HG02571 (cell line): ENCODE results near the gene PTPRM.

Experiments
- ATAC-seq: cut with Tn5 transposase; IDR thresholded peaks from one replicate; pipeline ENCODE4 v1.9.1; 2021; ENCODE audit warnings: mild to moderate bottlenecking, moderate library complexity; ENCODE audit not compliant: unreplicated experiment

The PTPRM gene

DNA sequence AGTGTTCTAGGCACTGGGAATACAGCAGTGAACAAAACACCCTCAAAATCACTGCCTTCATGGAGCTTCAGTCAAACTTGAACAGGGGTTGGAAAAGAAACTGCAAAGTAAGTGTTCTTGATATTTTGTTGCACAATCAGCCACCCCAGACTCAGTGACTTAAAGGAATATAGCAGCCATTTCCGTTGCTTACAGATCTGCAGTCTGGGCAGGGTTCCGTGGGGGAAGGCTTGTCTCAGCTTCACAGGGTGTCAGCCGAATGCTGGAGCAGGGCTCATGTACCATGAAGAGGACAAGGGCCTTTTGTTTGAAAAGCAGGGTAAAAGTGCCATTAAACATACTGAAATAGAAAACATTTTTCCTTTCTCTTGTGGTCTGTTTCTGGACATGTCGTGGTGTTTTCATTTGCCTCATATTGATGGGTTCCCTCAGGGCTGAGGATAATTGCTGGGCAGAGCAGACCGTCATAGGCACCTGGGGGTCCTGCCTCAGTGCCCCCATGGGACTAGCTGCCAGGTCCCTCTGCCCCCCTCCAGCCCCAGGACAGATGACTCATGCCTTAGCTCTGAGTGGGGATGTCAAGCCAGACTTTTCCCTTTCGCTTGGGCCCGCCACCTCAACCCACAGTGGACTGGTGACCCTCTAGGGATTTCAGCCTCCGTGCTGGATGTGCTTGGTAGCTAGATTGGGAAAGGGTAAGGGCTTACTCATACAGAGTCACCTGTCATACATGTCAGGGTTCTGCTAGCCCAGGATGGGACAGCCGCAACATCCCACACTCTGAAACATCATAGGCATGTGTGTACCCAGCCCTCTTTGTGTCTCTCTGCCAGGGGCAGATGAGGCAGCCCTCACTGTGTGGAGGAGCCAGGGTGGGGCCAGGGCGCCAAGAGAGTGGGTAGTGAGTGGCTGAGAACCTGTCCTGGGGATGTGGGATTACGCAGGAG is 96.5 kb downstream of the PTPRM start:
- no peak for ATAC-seq

- ATAC-seq, result no peak
Measured at GRCh38 chr18:7666195-7666776, 99.2 kb downstream of the PTPRM start.

DNA sequence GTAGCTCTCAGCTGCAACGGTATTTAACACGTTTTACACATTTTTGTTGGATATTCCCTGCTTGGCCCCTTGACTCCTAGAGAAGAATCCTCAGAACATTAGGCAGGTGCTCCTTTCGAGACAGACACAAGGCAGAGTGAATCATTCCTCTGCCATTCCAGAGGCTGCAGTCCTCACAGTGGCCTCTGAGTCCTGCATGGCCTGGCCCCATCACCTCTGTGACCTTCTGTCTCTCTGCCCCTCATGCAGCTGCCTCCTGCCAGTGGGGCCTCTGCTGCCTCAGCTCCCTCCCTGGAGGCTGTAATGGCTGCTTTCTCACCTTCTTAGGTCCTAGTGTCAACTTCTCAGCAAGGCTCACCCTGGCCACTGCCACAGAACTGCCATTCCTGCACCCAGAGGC is 101.3 kb downstream of the PTPRM start:
- ATAC-seq, result no peak

DNA sequence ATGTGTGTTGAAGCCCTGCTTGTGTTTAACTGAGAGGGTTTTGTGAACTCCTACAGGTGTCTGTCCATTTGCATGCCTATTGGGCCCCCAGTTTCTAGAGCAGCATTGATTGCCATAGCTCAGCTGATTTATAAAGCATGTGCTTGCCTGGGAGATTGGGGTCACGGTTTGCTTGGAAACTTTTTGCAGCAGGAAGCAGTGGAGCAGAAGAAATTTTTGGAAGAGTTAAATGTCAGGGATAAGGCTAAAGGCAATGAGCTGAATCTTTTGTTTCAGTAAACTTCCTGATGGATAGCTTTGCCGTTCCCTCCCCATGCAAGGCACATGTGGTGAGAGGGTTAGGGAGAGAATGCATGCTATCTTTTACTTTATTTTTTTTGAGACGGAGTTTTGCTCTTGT is 102.2 kb downstream of the PTPRM start:
- ATAC-seq, result no peak

- no peak for ATAC-seq
Measured at GRCh38 chr18:7671105-7671504, 104.0 kb downstream of the PTPRM start.

DNA sequence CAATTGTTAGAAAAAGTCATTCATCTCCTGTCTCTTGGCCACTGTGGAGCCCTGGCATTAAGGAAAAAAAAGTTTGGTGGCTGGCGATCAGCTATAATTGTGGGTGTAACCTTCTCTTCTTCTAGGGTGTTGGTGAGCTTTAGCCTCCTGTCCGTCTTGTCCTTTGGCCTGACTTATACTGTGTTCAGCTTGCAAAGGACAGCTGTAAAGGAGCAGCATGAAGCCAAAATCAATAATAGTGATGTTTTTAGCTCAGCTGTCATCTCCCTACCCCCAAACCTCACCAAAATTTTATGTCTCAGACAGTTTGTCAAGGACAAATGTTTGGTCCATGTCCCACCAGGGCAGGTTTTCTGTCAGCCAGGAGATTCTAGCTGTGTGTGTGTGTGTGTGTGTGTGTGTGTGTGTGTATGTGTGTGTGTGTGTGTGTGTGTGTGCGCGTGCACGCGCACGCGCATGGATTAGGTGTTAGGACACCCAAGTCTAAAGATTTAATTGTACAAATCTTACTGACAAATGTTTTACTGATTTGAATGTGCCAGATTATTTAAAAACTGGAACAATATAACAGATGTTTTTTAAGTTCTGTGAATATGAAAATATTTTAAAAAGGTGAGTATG is 109.2 kb downstream of the PTPRM start:
- no peak for ATAC-seq

DNA sequence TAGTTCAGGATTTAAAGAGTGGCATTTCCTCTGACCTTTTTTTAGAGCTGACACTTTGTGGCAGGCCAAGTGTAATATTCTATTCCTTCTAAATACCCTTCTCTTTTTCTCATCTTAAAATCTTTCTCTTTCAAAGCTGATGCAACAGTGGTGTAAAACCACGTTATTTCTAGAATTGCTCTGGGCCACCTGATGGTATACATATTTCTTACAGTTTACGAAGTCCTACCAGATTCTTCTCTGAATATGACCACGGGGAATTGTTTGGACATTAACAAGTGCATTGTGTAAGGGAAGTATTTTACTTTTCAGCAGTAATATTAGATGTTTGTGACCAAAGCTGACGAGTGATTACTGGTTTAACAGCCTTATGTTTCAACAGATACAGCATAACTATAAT is 109.9 kb downstream of the PTPRM start:
- no peak for ATAC-seq

DNA sequence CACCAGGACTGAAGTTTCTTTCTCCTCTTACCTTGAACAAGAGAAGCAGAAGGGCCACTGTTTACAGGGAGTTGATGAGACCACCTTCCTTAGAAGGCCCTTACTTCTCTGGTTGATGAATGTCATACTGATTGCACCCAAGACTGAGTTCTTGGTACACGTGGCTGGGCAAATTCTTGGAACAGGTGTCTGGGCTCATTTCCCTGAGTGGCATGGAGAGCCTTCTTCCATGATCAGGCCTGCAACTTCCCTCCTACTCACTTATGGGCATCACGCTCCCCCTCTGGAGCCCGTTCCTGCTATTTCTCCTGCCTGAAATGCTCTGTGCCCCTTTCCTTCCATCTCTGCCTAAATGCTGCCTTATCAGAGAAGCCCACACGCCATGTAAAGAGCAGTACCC is 110.3 kb downstream of the PTPRM start:
- no peak for ATAC-seq

DNA sequence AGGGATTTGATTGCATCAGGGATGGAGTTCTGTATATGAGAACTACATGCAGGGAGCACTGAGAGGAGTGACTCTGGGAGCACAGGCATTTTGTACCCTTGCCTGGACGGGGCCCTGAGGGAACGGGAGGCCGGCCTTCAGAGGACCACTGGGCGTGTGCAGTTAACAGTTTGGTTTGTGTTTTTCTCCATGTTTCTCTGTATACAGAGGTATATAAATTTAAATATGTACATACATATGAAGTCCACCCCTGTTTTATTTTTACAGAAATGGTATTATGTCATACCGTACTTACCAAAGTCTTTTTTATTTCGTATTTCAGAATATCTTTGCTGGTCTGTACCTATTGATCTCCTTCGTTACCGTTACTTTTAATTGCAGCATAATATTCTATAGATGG is 111.3 kb downstream of the PTPRM start:
- ATAC-seq, result no peak

DNA sequence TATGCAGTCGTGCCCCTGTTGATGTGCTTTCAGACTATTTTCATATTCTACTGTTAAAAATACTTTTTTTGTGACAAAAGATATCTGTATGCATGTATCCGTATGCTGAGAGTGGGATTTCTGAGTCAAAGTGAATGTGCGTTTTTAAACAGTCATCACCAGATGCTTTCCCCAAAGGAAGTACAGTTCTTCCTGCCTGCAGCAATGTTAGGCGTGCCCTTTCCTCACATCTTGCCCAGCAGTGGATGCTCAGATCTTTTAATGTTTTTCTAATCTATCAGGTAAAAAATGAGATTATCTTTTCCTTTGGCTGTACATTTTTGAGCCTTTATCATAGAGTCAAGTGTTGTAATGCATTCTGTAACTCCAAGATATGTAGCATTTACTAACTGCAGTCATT is 111.7 kb downstream of the PTPRM start:
- ATAC-seq, result no peak

- ATAC-seq, result no peak
Measured at GRCh38 chr18:7681298-7681697, 114.2 kb downstream of the PTPRM start.

- no peak for ATAC-seq
Measured at GRCh38 chr18:7682321-7682720, 115.2 kb downstream of the PTPRM start.

GRCh38 chr18:7683753-7684152 is 116.6 kb downstream of the PTPRM start:
- no peak for ATAC-seq

DNA sequence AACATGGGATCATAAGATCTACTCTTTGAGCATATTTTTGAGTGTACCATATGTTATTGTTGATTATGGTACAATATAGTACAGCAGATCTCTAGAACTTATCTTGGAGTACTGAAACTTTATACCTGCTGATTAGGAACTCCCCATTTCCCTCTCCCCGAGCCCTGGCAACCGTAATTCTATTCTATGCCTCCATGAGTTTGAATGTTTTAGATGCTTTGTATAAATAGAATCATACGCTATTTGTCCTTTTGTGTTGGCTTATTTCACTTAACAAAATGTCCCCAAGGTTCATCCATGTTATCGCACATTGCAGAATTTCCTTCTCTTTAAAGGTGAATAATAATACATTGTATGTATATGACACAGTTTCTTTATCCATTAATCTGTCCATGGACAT is 117.2 kb downstream of the PTPRM start:
- no peak for ATAC-seq

DNA sequence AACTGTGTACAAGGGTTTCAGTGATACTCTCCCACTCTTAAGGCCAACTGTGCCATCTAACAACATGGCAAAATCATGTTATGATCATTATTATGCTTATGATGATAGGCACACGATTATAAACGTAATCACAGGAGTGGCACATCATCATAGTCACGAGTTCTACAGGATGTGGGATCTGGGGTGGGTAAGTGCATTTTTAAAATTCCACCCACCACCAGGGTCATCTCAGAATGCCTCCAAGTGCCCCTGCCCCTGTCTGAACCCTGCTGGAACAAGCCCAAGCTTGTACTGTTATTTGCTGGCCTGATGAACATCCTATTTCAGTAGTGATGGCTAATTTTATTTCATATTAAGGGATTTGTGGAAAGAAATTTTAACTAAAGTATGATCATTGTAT is 117.8 kb downstream of the PTPRM start:
- ATAC-seq, result no peak

GRCh38 chr18:7686278-7686677 is 119.2 kb downstream of the PTPRM start:
- no peak for ATAC-seq

- no peak for ATAC-seq
Measured at GRCh38 chr18:7688580-7688979, 121.5 kb downstream of the PTPRM start.

GRCh38 chr18:7691206-7691605 is 124.1 kb downstream of the PTPRM start:
- ATAC-seq, result no peak

DNA sequence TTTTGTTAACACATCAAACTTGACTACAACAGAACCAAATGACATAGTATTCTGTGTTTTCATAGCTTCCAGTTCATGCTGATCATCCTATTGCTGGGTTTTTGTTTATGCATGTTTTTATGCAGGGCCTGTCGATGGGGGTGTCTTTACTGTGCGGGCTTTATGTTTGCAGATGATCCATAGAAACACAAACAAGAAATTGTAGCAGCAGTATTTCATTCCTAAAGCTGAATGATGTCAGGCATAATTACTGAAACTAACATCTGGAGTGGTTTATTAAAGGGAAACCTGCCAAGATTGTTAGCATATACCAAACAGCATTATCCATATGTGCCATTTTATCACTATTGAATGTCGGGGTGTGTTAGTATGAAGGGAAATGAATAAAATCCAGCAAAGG is 129.7 kb downstream of the PTPRM start:
- ATAC-seq, result no peak

DNA sequence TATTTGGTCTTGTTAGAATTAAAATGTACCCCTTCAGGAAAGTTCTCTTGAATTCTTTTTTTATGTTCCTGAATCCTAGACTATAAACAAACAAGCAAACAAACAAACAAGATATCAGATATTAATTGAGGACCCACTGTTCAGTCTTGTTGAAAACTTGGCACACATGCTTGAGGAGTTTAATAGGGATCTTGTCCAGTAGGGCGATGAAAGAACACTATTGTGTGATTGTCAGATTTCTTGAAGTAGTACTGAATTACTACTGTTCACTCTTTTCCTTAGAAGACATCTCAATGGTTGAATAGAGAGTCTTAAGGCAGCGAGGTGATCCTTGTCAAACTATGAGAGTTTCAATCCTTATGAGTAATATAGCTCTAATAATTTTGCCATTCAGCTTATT is 130.2 kb downstream of the PTPRM start:
- no peak for ATAC-seq

- ATAC-seq, result no peak
Measured at GRCh38 chr18:7711495-7711894, 144.4 kb downstream of the PTPRM start.

- ATAC-seq, result no peak
Measured at GRCh38 chr18:7720395-7720794, 153.3 kb downstream of the PTPRM start.
